MM.1S (cell line): ENCODE data around the gene AGBL1.

Experiments
- DNase-seq: peaks from one replicate; pipeline ENCODE4 v3.0.0-alpha.2; 2015
- H2AFZ ChIP-seq: fragments of 300-600 bp; sonication (generic); 2 replicates; pipeline ENCODE4 v1.6.0; 2016; ENCODE audit warnings: antibody characterized with exemption, low read length
- H3F3A ChIP-seq: fragments of 300-600 bp; sonication (generic); 2 replicates; pipeline ENCODE4 v1.6.1; 2016; ENCODE audit warnings: mild to moderate bottlenecking, antibody characterized with exemption, low read length, moderate library complexity, mixed read lengths; ENCODE audit not compliant: insufficient read depth
- H3K27ac ChIP-seq: fragments of 300-600 bp; sonication (generic); 2 replicates; pipeline ENCODE4 v1.5.1; 2016; ENCODE audit warnings: mild to moderate bottlenecking, low read length
- H3K27me3 ChIP-seq: fragments of 300-600 bp; sonication (generic); replicated peaks from 2 replicates; pipeline ENCODE4 v1.6.0; 2016; ENCODE audit warnings: low read length; ENCODE audit not compliant: insufficient read depth
- H3K36me3 ChIP-seq: fragments of 300-600 bp; sonication (generic); replicated peaks from 2 replicates; pipeline ENCODE4 v1.6.1; 2016; ENCODE audit warnings: mild to moderate bottlenecking, low read length, mixed read lengths; ENCODE audit not compliant: insufficient read depth
- H3K4me1 ChIP-seq: fragments of 300-600 bp; sonication (generic); 2 replicates; pipeline ENCODE4 v1.6.1; 2016; ENCODE audit warnings: low read length, mixed read lengths
- H3K4me2 ChIP-seq: fragments of 300-600 bp; sonication (generic); 2 replicates; pipeline ENCODE4 v1.6.0; 2016; ENCODE audit warnings: low read depth, low read length
- H3K4me3 ChIP-seq: fragments of 300-600 bp; sonication (generic); 2 replicates; pipeline ENCODE4 v1.5.1; 2016; ENCODE audit warnings: low read length, mixed read lengths
- H3K79me2 ChIP-seq: fragments of 300-600 bp; sonication (generic); 2 replicates; pipeline ENCODE4 v1.6.1; 2016; ENCODE audit warnings: mixed run types, low read length, mixed read lengths
- H3K9ac ChIP-seq: fragments of 300-600 bp; sonication (generic); 2 replicates; pipeline ENCODE4 v1.6.1; 2016; ENCODE audit warnings: low read length, mixed read lengths
- H3K9me2 ChIP-seq: fragments of 300-600 bp; sonication (generic); replicated peaks from 2 replicates; pipeline ENCODE4 v1.6.1; 2016; ENCODE audit warnings: mild to moderate bottlenecking, low read length, mixed read lengths; ENCODE audit not compliant: insufficient read depth
- H3K9me3 ChIP-seq: fragments of 300-600 bp; sonication (generic); replicated peaks from 2 replicates; pipeline ENCODE4 v1.6.1; 2016; ENCODE audit warnings: mild to moderate bottlenecking, low read length, mixed read lengths; ENCODE audit not compliant: insufficient read depth
- H4K20me1 ChIP-seq: fragments of 300-600 bp; sonication (generic); 2 replicates; pipeline ENCODE4 v1.6.1; 2016; ENCODE audit warnings: mild to moderate bottlenecking, low read length, moderate library complexity, mixed read lengths; ENCODE audit not compliant: insufficient read depth
- EZH2 ChIP-seq: fragments of 300-600 bp; sonication (generic); optimal IDR thresholded peaks from 2 replicates; pipeline ENCODE3; 2017; ENCODE audit warnings: low read depth, mild to moderate bottlenecking, antibody characterized with exemption, low read length, mixed read lengths
- EZH2phosphoT487 ChIP-seq: fragments of 300-600 bp; sonication (generic); IDR thresholded peaks from 2 replicates; pipeline ENCODE4 v1.6.1; 2018; ENCODE audit warnings: antibody characterized with exemption, low read length
- TF ChIP-seq, protein P1 (sequence below): fragments of 300-600 bp; sonication (generic); IDR thresholded peaks from 2 replicates; pipeline ENCODE4 v1.5.1; 2016; ENCODE audit warnings: antibody characterized with exemption, low read length, mixed read lengths

AGBL1 gene

GRCh38 chr15:86079508-86080266, at the start of gene AGBL1:
Gene AGBL1, plus strand, starts transcription at chr15:86079871.
- no peak for DNase-seq
- Histone ChIP-seq H4K20me1 (no peaks in the 10 kb centered on the region), H3K79me2 (no peaks in the 10 kb centered on the region), H3K36me3 (no peaks in the 10 kb centered on the region), H3K27me3 (no peaks in the 10 kb centered on the region), H3K4me3 (no peak within 1 kb of the TSS), H3F3A (no peaks in the 10 kb centered on the region), H3K4me1 (no peaks in the 10 kb centered on the region), H3K9me2 (no peaks in the 10 kb centered on the region), H2AFZ (no peak within 1 kb of the TSS), H3K4me2 (no peak within 1 kb of the TSS), H3K9me3 (no peaks in the 10 kb centered on the region), H3K27ac (no peak within 1 kb of the TSS), H3K9ac (no peak within 1 kb of the TSS)
- no peak for TF ChIP-seq EZH2
- no peak for TF ChIP-seq EZH2phosphoT487
- TF ChIP-seq, protein P1, sequence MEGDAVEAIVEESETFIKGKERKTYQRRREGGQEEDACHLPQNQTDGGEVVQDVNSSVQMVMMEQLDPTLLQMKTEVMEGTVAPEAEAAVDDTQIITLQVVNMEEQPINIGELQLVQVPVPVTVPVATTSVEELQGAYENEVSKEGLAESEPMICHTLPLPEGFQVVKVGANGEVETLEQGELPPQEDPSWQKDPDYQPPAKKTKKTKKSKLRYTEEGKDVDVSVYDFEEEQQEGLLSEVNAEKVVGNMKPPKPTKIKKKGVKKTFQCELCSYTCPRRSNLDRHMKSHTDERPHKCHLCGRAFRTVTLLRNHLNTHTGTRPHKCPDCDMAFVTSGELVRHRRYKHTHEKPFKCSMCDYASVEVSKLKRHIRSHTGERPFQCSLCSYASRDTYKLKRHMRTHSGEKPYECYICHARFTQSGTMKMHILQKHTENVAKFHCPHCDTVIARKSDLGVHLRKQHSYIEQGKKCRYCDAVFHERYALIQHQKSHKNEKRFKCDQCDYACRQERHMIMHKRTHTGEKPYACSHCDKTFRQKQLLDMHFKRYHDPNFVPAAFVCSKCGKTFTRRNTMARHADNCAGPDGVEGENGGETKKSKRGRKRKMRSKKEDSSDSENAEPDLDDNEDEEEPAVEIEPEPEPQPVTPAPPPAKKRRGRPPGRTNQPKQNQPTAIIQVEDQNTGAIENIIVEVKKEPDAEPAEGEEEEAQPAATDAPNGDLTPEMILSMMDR = no peak

DNA sequence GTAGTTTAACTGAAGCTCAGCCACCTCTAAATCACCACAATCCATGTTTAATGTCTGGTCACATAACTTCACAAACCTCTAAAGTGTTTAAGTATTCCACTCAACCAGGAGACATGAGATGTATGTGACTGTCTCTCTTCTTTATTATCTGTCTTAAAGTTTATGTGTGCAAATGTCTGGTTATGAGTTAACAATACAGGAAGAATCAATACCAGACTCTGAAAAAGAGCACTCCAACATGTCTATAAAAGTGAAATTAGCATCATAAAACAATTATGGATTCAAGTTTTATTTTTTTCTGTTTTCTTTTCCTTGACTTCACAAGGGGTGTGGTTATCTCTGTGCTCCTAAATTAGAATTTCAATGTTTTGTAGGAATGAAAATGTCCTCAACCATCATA, 44.8 kb upstream of the AGBL1 start:
- no peaks in the 10 kb centered on the region for H3K27me3 ChIP-seq
- no peaks in the 10 kb centered on the region for H3K9me3 ChIP-seq
- no peak overlapping the region for H2AFZ ChIP-seq
- H3K79me2 ChIP-seq = no peaks in the 10 kb centered on the region
- TF ChIP-seq EZH2 (no peak), EZH2phosphoT487 (no peak)
- TF ChIP-seq, protein P1 = no peak
- no peaks in the 10 kb centered on the region for H4K20me1 ChIP-seq
- H3K4me3 ChIP-seq = no peak overlapping the region
- no peak overlapping the region for H3K4me2 ChIP-seq
- no peaks in the 10 kb centered on the region for H3K4me1 ChIP-seq
- no peak overlapping the region for H3K9ac ChIP-seq
- H3K27ac ChIP-seq = no peak overlapping the region
- no peaks in the 10 kb centered on the region for H3K9me2 ChIP-seq
- no peaks in the 10 kb centered on the region for H3K36me3 ChIP-seq
- no peaks in the 10 kb centered on the region for H3F3A ChIP-seq
- no peak for DNase-seq

- H3F3A ChIP-seq = no peaks in the 10 kb centered on the region
- H3K9me3 ChIP-seq = no peaks in the 10 kb centered on the region
- no peaks in the 10 kb centered on the region for H3K79me2 ChIP-seq
- H3K9ac ChIP-seq = no peak overlapping the region
- H3K27ac ChIP-seq = no peak overlapping the region
- no peaks in the 10 kb centered on the region for H3K4me1 ChIP-seq
- no peak for DNase-seq
- no peak overlapping the region for H3K4me2 ChIP-seq
- TF ChIP-seq EZH2phosphoT487 (no peak), EZH2 (no peak)
- TF ChIP-seq, protein P1 = no peak
- H2AFZ ChIP-seq = no peak overlapping the region
- no peaks in the 10 kb centered on the region for H3K9me2 ChIP-seq
- H3K4me3 ChIP-seq = no peak overlapping the region
- no peaks in the 10 kb centered on the region for H3K36me3 ChIP-seq
- no peaks in the 10 kb centered on the region for H3K27me3 ChIP-seq
- no peaks in the 10 kb centered on the region for H4K20me1 ChIP-seq
Measured at GRCh38 chr15:86036243-86036642, 43.4 kb upstream of the AGBL1 start.
